ENCODE results near the gene SHROOM3. TPM values are rescaled to one million over a fixed set of nuclear protein-coding genes. Genes with fewer than 3 reads are reported as not detected.

Gene SHROOM3
- total RNA-seq, 1 experiment from 2014 or later: 27.6 TPM

DNA sequence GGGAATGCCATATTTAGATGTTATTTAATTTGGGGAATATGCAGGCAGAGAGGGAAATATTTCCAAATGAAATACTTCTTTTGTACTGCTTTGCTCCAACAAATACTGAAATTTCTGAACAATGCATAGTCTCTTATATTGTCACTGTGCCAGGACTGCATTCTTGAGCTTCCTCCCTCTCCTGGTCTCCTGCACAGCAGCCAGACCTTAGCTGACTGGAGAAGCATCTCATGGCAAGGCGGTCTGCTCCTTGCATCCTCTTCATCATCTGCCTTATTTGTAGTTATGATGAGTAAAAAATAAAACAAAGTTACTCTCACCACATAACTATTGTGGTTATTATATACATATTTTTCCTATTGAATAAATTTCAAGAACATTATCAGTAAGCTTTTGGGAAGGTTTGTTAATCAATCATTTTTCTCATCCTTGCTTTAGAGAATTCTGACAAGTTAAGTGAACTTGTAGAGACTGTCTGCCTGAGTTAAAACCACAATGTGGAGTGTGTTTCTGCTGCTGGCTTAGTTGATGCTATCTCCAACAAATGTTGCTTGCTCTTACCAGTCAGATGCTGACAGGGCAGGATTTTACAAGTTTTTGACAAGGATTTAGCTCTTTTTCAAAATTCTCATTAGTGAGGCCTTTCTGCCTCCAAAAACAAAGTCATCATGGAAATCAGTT, 309.4 kb downstream of the SHROOM3 start:
- WGBS (ENCODE audit: extremely low coverage, insufficient read length, low lambda C conversion rate): no CpG with 5 or more reads among the region's 1 CpG
- H3K14ac ChIP-seq (ENCODE audit: insufficient read depth, low read length): no peak overlapping the region
- H3K4me2 ChIP-seq (ENCODE audit: insufficient read depth, insufficient read length, low read length): no peak overlapping the region
- H3K18ac ChIP-seq (ENCODE audit: insufficient read length, low read depth, low read length): no peak overlapping the region
- H3K9ac ChIP-seq (ENCODE audit: extremely low read depth, insufficient read length, low read length): no peak overlapping the region
- Mint-ChIP-seq H3K4me1 (peaks cover 7 to 9% of the 10 kb centered on the region in 2 experiments), H3K36me3 (ENCODE audit: insufficient read depth in 1 of 3, low read depth in 3 of 3) (peaks cover 13 to 30% (median 15%) of the 10 kb centered on the region in 3 experiments; a peak in 6 of 7 replicates), H3K4me3 (no peak overlapping the region), H3K27ac (no peak overlapping the region), H3K9me3 (no peaks in the 10 kb centered on the region; a peak in 1 of 5 replicates), H3K27me3 (ENCODE audit: low read depth) (no peaks in the 10 kb centered on the region)
- no peaks in the 10 kb centered on the region for H4K20me1 ChIP-seq (ENCODE audit: control insufficient read depth, insufficient read depth, insufficient read length)
- no peak overlapping the region for H2BK5ac ChIP-seq (ENCODE audit: insufficient read length, low read length)
- H2BK12ac ChIP-seq (ENCODE audit: insufficient read length, low read depth, low read length): no peak overlapping the region
- no peaks in the 10 kb centered on the region for H3K27me3 ChIP-seq (ENCODE audit: insufficient read depth, low read length)
- no peak overlapping the region for H3K4ac ChIP-seq (ENCODE audit: low read depth, low read length)
- H3K23ac ChIP-seq (ENCODE audit: insufficient read length, low read depth, low read length): no peak overlapping the region
- no peak overlapping the region for H2BK15ac ChIP-seq (ENCODE audit: low read depth, low read length)
- H3K27ac ChIP-seq (ENCODE audit: insufficient read length, low read depth, low read length): no peak overlapping the region
- H3K9me3 ChIP-seq (ENCODE audit: control insufficient read depth, low read depth, low read length): no peaks in the 10 kb centered on the region
- no peak overlapping the region for H3K56ac ChIP-seq (ENCODE audit: insufficient read length, low read depth, low read length)
- H4K5ac ChIP-seq (ENCODE audit: insufficient read length, low read depth, low read length): no peak overlapping the region
- no peak overlapping the region for H2BK120ac ChIP-seq (ENCODE audit: low read depth, low read length, poor library complexity, severe bottlenecking)
- no peaks in the 10 kb centered on the region for H3K23me2 ChIP-seq (ENCODE audit: insufficient read length, low read depth, low read length, poor library complexity, severe bottlenecking)
- no peak overlapping the region for H4K91ac ChIP-seq (ENCODE audit: insufficient read length, low read depth, low read length)
- H3K79me2 ChIP-seq (ENCODE audit: insufficient read depth, low read length): no peaks in the 10 kb centered on the region
- no peak overlapping the region for H4K8ac ChIP-seq (replicated peaks; ENCODE audit: insufficient read length, low read depth, low read length)
- H2AFZ ChIP-seq (ENCODE audit: low read length): no peak overlapping the region
- H3K4me1 ChIP-seq (ENCODE audit: insufficient read depth, low read length): no peaks in the 10 kb centered on the region
- no peak overlapping the region for H2AK5ac ChIP-seq (ENCODE audit: insufficient read length, low read length)
- TF ChIP-seq, protein P1, sequence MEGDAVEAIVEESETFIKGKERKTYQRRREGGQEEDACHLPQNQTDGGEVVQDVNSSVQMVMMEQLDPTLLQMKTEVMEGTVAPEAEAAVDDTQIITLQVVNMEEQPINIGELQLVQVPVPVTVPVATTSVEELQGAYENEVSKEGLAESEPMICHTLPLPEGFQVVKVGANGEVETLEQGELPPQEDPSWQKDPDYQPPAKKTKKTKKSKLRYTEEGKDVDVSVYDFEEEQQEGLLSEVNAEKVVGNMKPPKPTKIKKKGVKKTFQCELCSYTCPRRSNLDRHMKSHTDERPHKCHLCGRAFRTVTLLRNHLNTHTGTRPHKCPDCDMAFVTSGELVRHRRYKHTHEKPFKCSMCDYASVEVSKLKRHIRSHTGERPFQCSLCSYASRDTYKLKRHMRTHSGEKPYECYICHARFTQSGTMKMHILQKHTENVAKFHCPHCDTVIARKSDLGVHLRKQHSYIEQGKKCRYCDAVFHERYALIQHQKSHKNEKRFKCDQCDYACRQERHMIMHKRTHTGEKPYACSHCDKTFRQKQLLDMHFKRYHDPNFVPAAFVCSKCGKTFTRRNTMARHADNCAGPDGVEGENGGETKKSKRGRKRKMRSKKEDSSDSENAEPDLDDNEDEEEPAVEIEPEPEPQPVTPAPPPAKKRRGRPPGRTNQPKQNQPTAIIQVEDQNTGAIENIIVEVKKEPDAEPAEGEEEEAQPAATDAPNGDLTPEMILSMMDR (conservative IDR thresholded peaks at IDR 0.05): no peak
- H3K79me1 ChIP-seq (ENCODE audit: insufficient read depth, low read depth, low read length, poor library complexity, severe bottlenecking): no peaks in the 10 kb centered on the region
- DNase-seq: no peak
- H2BK20ac ChIP-seq (ENCODE audit: low read depth, low read length, poor library complexity, severe bottlenecking): no peak overlapping the region
- H3T11ph ChIP-seq (ENCODE audit: low read length): no peak overlapping the region
